Activated T-cell treated with anti-CD3 and anti-CD28 coated beads, Interleukin-2, amount 50 U/mL, for 72 hours (primary cell): ENCODE data around the gene MLXIPL. TPM values are rescaled to one million over a fixed set of nuclear protein-coding genes. Genes with fewer than 3 reads are reported as not detected.
"Not testable (repeated sequence)": the region's sequence is repeated elsewhere in the genome, so short reads cannot be mapped to it uniquely, and the experiment has no call there.

Experiments
- ATAC-seq, 2 donors: fragments of 150-1000 bp; cut with Tn5 transposase; replicated peaks in 1 of 2; 2 replicates each; pipeline ENCODE4 v1.10.0; 2021; ENCODE audit warnings: moderate library complexity in 2 of 2, mild to moderate bottlenecking in 1 of 2
- DNase-seq, 2 donors: peaks; one replicate each; pipeline ENCODE4 v3.0.0; 2021 to 2022; ENCODE audit warnings: mixed read lengths in 1 of 2
- H3K27ac Mint-ChIP-seq: one replicate; pipeline ENCODE4 v1.8.0; 2022; ENCODE audit warnings: mild to moderate bottlenecking, moderate library complexity, mixed read lengths
- H3K27me3 Mint-ChIP-seq: one replicate; pipeline ENCODE4 v1.8.0; 2022; ENCODE audit warnings: low read depth, mixed read lengths
- H3K36me3 Mint-ChIP-seq, 2 donors: one replicate each; pipeline ENCODE4 v1.8.0; 2022; ENCODE audit warnings: mixed read lengths in 2 of 2, mild to moderate bottlenecking in 1 of 2; ENCODE audit not compliant: insufficient read depth in 2 of 2
- H3K4me1 Mint-ChIP-seq: one replicate; pipeline ENCODE4 v1.8.0; 2022; ENCODE audit warnings: low read depth, mixed read lengths
- H3K4me3 Mint-ChIP-seq, 2 donors: one replicate each; pipeline ENCODE4 v1.8.0; 2022; ENCODE audit warnings: mild to moderate bottlenecking in 2 of 2, mixed read lengths in 2 of 2, moderate library complexity in 2 of 2
- H3K9me3 Mint-ChIP-seq, 2 donors: one replicate each; pipeline ENCODE4 v1.8.0; 2022; ENCODE audit warnings: mixed read lengths in 2 of 2
- total RNA-seq, 2 donors: library from RNA; stranded (reverse); gene quantifications; one replicate each; pipeline ENCODE4 v1.2.3, GENCODE V29; 2022

The MLXIPL gene
- total RNA-seq, 2 donors from 2014 or later: 0.14 TPM; not detected in 1

DNA sequence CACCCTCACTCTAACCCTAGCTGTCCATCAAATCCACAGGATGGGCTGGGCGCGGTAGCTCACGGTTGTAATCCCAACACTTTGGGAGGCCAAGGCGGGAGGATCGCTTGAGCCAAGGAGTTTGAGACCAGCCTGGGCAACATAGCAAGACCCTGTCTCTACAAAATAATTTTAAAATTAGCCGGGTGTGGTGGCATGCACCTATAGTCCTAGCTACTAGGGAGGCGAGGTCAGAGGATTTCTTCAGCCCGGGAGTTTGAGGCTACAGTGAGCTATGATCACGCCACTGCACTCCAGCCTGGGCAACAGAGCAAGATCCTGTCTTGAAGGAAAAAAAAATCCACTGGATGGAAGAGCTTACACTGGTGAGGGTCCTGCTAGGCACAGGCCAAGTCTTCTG is 6.8 kb downstream of the MLXIPL start:
- H3K4me1 Mint-ChIP-seq, H3K9me3 Mint-ChIP-seq, DNase-seq, H3K4me3 Mint-ChIP-seq, H3K36me3 Mint-ChIP-seq, ATAC-seq, H3K27ac Mint-ChIP-seq: not testable (repeated sequence)
- H3K27me3 Mint-ChIP-seq: peaks cover 33% of the 10 kb centered on the region

DNA sequence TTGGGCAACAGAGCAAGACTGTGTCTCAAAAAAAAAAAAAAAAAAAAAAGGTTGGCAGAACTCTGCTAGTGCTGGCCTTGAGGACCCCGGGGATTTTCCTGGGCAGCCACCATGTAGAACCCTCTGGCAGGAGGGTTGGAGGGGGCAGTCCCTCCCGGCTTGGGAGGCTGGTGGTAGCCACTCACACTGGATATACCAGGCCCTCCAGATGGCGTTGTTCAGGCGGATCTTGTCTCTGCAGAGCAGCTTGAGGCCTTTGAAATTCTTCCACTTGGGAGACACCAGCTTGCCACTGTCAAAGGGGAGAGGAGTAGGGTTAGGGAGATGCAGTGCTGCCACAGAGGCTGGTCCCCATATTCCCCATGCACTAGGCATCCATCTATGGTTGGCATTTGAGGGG is 8.4 kb downstream of the MLXIPL start:
- Mint-ChIP-seq H3K27me3 (peaks cover 27% of the 10 kb centered on the region), H3K4me3 (no peak overlapping the region), H3K4me1 (no peaks in the 10 kb centered on the region), H3K27ac (no peak overlapping the region), H3K9me3 (no peaks in the 10 kb centered on the region), H3K36me3 (no peaks in the 10 kb centered on the region)
- no peak for ATAC-seq
- DNase-seq: no peak

DNA sequence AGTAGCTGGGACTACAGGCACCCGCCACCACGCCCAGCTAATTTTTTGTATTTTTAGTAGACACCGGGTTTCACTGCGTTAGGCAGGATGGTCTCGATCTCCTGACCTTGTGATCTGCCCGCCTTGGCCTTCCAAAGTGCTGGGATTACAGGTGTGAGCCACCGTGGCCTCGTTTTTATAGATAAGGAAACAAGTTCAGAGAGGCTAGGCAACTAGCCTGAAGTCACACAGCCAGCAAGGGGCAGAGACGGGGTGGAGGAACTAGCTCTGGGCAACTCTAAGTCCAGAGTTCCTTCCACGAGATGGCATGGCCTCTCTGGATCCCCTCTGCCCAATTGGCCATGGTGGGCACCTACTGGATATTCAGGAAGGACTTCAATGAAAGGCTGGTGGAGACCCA is 9.4 kb downstream of the MLXIPL start:
- H3K27me3 Mint-ChIP-seq: peaks cover 34% of the 10 kb centered on the region
- H3K36me3 Mint-ChIP-seq, H3K27ac Mint-ChIP-seq, H3K4me1 Mint-ChIP-seq, DNase-seq, H3K4me3 Mint-ChIP-seq, H3K9me3 Mint-ChIP-seq, ATAC-seq: not testable (repeated sequence)

DNA sequence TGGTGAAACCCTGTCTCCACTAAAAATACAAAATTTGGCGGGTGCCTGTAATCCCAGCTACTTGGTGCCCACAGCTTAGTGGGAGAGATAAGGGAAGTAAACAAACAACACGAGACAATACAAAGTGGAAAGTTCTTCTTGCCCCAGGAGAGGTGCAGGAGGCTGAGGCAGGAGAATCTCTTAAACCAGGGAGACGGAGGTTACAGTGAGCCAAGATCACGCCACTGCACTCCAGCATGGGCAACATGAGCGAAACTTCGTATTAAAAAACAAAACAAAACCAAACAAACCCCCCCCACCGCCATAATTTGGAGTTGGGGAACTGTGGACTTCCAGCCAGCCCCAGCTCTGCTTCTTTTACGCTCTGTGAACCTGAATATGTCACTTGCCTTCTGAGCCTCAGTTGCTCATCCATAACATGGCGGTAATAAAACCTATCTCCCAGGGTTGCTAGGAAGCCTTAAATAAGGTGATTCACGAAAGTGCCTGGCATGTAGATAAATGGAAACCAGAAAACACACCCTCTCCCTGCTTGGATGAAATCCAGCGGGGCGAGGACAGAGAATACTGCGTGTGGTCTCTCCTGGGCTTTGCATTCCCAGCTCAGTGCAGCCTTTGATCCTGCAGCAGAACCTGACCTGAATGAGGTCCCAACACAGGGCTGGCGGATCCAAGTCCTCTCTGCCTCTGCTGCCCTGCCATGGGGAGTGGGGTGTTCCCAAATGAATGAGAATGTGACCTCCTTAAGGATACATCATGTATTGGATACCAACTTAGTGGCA is 10.2 kb downstream of the MLXIPL start:
- no peaks in the 10 kb centered on the region for H3K36me3 Mint-ChIP-seq
- H3K4me1 Mint-ChIP-seq: no peaks in the 10 kb centered on the region

DNA sequence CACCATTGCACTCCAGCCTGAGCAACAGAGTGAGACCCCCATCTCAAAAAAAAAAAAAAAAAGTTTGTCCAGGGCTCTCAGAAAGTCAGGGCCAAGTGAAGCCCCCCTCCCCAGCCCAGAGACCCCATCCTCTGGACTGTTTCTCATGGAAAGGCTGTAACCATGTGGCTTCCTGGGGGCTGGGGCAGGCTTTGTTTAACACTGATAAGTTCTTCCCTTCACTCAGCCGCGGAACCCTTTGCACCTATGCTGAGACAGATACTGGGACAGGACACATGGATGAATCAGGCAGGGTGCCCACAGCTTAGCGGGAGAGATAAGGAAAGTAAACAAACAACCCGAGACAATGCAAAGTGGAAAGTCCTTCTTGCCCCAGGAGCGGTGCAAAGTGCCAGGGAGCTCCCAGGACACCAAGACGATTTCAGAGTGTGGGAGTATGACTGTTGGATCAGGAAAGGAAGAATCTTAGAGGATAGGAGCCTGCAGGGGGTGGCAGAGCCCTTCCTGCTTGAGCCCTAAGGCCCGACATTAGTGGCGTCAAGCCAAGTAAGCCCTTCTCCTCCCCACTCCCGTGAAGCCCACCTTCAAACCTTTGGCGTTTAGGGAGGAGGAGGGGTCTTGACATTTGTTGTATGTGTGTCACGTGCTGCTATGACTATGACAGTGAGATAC is 11.6 kb downstream of the MLXIPL start:
- Mint-ChIP-seq H3K9me3 (no peaks in the 10 kb centered on the region), H3K36me3 (no peaks in the 10 kb centered on the region), H3K4me3 (no peak overlapping the region), H3K4me1 (no peaks in the 10 kb centered on the region), H3K27me3 (peaks cover 36% of the 10 kb centered on the region), H3K27ac (no peak overlapping the region)
- ATAC-seq (no peak), DNase-seq (no peak)

More for the DNA sequence above, 10.2 kb downstream of the MLXIPL start:
- H3K27me3 Mint-ChIP-seq: peaks cover 41% of the 10 kb centered on the region
- no peak overlapping the region for H3K27ac Mint-ChIP-seq
- DNase-seq: no peak
- no peak overlapping the region for H3K4me3 Mint-ChIP-seq
- ATAC-seq: no peak
- no peaks in the 10 kb centered on the region for H3K9me3 Mint-ChIP-seq

DNA sequence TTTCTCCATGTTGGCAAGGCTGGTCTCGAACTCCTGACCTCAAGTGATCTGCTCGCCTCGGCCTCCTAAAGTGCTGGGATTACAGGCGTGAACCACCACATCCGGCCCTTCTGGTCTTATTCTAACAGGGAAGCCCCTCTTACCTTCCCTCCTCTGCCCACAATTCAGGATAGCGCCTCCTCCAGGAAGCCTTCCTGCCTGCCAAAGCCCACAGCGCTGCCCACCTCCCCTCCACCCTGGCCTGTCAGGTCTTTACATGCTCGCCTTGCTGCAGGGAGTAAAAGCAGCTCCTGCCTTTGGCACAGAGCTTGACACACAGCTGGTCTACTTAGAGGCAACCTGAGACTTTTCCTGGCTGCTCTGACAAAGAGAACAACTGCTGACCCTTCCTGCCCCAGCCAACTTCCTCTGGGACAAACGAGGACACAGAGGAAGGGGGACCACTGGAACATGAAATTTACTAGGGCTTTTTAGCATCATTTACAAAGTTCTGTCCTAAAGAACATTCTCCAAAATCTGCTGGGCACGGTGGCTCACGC is 13.2 kb downstream of the MLXIPL start:
- Mint-ChIP-seq H3K27me3 (peaks cover 42% of the 10 kb centered on the region), H3K9me3 (no peaks in the 10 kb centered on the region), H3K4me1 (no peaks in the 10 kb centered on the region), H3K4me3 (no peak overlapping the region), H3K36me3 (no peaks in the 10 kb centered on the region), H3K27ac (no peak overlapping the region)
- no peak for ATAC-seq
- DNase-seq: no peak

DNA sequence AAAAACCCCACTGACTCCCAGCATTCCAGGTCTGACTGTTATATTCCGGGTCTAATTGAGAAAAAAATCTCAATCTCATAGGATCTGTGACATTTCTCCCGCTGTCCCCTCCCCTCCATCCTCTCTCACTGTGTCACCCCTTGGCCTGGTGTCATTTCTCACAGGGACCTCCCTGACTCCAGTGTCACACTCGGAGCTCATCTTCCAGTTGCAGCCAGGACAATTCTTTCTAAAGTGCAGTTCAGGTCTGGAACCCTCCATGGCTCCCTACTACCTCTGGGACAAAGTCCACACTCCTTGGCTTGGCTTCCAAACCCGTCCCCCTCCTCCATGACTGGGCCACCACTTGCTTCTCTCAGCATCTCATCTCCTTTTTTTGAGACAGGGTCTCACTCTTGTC is 14.2 kb downstream of the MLXIPL start:
- no peak for ATAC-seq
- Mint-ChIP-seq H3K4me1 (no peaks in the 10 kb centered on the region), H3K9me3 (no peaks in the 10 kb centered on the region), H3K27me3 (peaks cover 42% of the 10 kb centered on the region), H3K36me3 (no peaks in the 10 kb centered on the region), H3K4me3 (no peak overlapping the region), H3K27ac (no peak overlapping the region)
- DNase-seq: no peak

DNA sequence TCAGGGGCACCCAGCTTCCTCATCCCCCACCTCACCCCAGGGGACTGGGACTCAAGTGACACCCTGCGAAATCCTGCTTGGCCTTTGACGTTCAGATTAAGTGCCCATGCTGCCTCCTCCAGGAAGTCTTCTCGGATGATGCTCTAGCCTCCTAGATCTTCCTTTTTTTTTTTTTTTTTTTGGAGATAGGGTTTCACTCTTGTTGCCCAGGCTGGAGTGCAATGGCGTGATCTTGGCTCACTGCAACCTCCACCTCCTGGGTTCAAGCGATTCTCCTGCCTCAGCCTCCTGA is 16.7 kb downstream of the MLXIPL start:
- not testable (repeated sequence) for H3K9me3 Mint-ChIP-seq, ATAC-seq, DNase-seq, H3K4me1 Mint-ChIP-seq, H3K27ac Mint-ChIP-seq, H3K36me3 Mint-ChIP-seq, H3K4me3 Mint-ChIP-seq
- peaks cover 22% of the 10 kb centered on the region for H3K27me3 Mint-ChIP-seq

DNA sequence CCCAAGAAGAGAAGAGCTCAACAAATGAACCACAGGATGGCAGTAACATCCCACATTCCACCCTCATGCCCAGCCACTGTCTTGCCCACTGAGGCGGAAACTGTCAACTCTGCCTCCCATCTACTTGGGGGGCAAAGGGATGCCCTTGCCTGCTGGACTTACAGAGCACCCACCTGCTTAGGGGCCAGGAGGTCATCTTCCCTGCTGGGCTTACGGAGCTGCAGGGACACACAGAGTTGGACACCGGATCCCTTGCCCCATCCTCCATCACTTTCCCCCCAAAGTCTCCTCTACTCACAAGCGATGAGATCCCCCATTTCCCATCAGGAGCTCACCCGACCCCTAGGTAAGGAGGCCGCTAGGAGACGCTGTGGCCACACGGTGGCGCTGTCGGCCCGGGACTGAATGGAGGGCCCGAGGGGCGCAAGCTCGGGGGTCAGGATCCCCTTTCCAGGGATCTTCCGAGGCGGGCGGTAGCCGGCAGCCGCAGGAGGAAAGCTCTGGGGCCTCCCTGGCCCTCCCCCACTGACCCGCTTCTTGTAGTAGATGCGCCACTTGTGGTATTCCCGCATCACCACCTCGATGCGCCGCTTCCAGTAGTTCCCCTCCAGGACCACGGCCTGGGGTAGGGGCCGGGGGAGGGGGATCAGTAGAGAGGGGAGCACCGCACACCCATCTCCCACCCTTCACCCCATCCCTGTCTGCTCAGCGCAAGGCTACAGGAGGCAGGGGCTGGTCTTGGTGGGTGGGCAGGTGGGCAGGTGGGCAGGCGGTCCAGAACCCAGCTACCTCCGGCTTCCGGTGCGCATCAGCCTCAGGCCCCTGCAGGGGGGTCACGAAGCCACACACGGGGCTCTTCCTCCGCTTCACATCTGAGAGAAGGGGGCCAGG is 17.3 kb downstream of the MLXIPL start:
- Mint-ChIP-seq H3K36me3 (no peaks in the 10 kb centered on the region), H3K4me3 (no peak overlapping the region), H3K4me1 (no peaks in the 10 kb centered on the region), H3K27ac (no peak overlapping the region), H3K27me3 (peaks cover 20% of the 10 kb centered on the region), H3K9me3 (no peaks in the 10 kb centered on the region)
- DNase-seq (peak; percentile 74 to 77), ATAC-seq (peak; percentile 79)

DNA sequence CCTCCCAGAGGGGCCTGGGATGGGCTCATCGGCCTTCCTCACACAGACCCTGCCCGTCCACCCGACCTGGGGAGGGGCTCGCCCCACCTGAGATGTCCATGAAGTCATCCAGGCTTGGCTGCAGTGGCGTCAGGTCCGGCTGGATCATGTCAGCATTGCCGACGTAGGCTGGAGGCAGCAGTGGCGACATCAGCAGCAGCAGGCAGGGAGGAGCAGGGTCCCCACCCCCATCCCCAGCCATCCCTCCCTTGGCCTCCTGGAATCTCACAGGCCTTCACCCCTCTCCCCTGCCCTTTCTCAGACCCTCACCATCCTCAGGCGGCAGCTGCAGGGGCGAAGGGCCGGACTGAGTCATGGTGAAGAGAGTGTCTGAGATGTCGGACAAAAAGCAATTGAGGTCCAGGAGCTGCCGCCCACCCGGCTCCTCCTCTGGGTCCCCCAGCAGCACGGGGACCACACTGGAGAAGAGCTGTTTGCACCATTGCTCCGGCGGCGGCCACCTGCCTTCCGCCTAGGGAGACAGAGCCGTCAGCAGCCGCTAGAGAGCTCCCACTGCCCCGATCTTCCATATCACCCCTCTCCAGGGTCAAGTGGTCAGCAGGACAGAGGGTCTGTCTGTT is 18.6 kb downstream of the MLXIPL start:
- ATAC-seq (no peak), DNase-seq (no peak)
- Mint-ChIP-seq H3K4me1 (no peaks in the 10 kb centered on the region), H3K4me3 (no peak overlapping the region), H3K9me3 (no peaks in the 10 kb centered on the region), H3K36me3 (no peaks in the 10 kb centered on the region), H3K27me3 (peaks cover 20% of the 10 kb centered on the region), H3K27ac (no peak overlapping the region)

DNA sequence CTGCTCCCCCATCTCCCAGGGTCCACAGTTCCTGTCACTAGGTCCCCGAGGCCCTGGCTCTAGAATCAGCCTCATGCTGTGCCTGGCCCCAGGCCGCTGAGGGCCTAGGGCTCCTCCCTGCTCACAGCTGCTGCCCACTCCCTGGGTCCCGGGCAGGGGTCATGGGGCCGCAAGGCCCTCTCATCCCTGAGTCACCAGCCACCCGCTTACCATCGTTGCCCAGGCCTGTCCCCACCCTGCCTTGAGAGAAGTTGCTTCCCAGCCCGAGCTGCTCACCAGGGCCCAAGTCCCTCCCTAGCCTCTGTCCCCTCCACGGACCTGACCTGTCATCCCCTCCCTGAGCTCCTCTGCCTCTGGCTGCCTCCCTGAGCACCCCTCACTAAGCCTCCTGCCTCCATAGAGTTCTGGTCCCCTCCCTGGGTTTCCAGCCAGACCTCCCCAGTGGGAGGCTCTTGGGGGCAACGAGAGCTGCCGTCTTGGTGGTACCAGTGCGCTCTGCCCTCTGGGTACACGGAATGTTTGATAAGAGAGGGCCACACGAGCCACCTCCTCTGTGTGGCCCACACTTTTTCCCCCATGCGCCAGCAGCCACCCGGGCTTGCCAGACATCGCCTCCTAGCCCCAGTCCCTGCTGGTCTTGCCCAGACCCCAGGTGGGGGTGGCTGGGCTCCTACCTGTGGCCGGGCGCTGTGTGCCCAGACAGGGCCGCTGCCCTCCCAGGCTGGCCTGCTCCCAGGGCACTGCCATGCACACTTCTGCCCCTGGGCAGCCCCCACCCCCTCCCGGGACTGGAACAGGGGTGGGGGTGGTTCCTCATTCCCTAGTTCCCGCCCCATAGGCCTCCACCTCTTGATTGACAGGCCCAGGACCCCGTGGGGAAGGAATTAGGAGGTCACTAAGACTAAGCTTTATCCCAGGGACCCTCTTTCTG is 21.3 kb downstream of the MLXIPL start:
- DNase-seq: no peak
- no peak overlapping the region for H3K4me3 Mint-ChIP-seq
- no peaks in the 10 kb centered on the region for H3K4me1 Mint-ChIP-seq
- H3K9me3 Mint-ChIP-seq: no peaks in the 10 kb centered on the region
- H3K27me3 Mint-ChIP-seq: peaks cover 11% of the 10 kb centered on the region
- no peak overlapping the region for H3K27ac Mint-ChIP-seq
- no peaks in the 10 kb centered on the region for H3K36me3 Mint-ChIP-seq
- ATAC-seq: no peak

DNA sequence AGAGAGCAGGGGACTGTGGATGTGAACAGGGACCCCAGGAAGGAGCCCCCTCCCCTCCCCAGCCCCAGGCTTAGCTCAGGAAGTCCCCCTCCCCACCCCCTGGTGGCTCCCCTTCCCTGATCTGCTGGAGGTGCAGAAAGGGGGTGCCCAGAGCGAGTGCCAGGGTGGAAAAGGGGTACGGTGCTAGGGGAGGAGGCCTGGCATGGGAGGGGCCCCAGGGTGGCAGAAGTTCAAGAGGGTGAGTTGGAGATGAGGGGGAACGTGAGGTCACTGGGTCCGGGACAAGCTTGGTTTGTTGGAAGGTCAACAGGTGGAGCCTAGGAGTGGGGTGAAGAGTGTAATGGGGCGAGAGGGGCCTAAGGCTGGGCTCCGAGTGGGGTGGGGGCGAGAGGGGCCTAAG is 24.4 kb downstream of the MLXIPL start:
- H3K4me1 Mint-ChIP-seq: no peaks in the 10 kb centered on the region
- no peaks in the 10 kb centered on the region for H3K36me3 Mint-ChIP-seq
- no peak for DNase-seq
- H3K9me3 Mint-ChIP-seq: no peaks in the 10 kb centered on the region
- H3K4me3 Mint-ChIP-seq: no peak overlapping the region
- ATAC-seq: no peak
- no peak overlapping the region for H3K27ac Mint-ChIP-seq
- H3K27me3 Mint-ChIP-seq: peaks cover 10% of the 10 kb centered on the region
